IMR-90 (cell line): ENCODE data around the gene ZNF548. TPM values are rescaled to one million over a fixed set of nuclear protein-coding genes. Genes with fewer than 3 reads are reported as not detected.
A peak's percentile ranks its signal among the peaks of the same experiment; 100 is the strongest.

Experiments
- BHLHE40 ChIP-seq: fragments of 150-350 bp; IDR thresholded peaks from 2 replicates; pipeline ENCODE4 v1.6.1; 2016; ENCODE audit warnings: mild to moderate bottlenecking, low read depth, low read length
- CTCF ChIP-seq: conservative IDR thresholded peaks from 2 replicates; pipeline ENCODE4 v1.5.1; 2012; ENCODE audit warnings: mild to moderate bottlenecking, low read depth, low read length, improper control_type of control experiment
- FOS ChIP-seq: fragments of 150-350 bp; IDR thresholded peaks from 2 replicates; pipeline ENCODE4 v1.6.1; 2016; ENCODE audit warnings: low read depth, low read length
- USF2 ChIP-seq: fragments of 150-350 bp; IDR thresholded peaks from 2 replicates; pipeline ENCODE4 v1.6.1; 2017; ENCODE audit warnings: mild to moderate bottlenecking, antibody characterized with exemption, low read length, low read depth
- polyA plus RNA-seq, 3 experiments: library from polyadenylated mRNA; depleted of rRNA; stranded (reverse); fragments of >200 nt; gene quantifications; 2 replicates each; pipeline ENCODE4 v1.2.3, GENCODE V29; 2012; ENCODE audit warnings: low replicate concordance in 1 of 3
- total RNA-seq: library from RNA; depleted of rRNA; stranded (reverse); fragments of >200 nt; gene quantifications from 2 replicates; pipeline ENCODE4 v1.2.3, GENCODE V29; 2012

ZNF548 gene
- total and polyA plus RNA-seq, 2 of the 4 experiments (the other 2 are of a cell fraction), result 7.5 to 24.2 TPM

- TF ChIP-seq USF2 (no peak), CTCF (peak; percentile 34), FOS (peak; percentile 53), BHLHE40 (0 out of 2 replicates have a peak, but pooled peaks have one; percentile 6)
These were observed at the start of gene ZNF548 (continued) for GRCh38 chr19:57389730-57390598.
